Common myeloid progenitor, CD34-positive (primary cell): ENCODE measurements around the gene ZFAND6.
"Not testable (repeated sequence)": the region's sequence is repeated elsewhere in the genome, so short reads cannot be mapped to it uniquely, and the experiment has no call there.

ENCODE experiments used
- CTCF ChIA-PET: fragments of 350-600 bp; sonication (Branson Sonifier 250); formaldehyde crosslinking; loops from one replicate; lab custom pipeline; 2021; ENCODE audit warnings: antibody characterized with exemption; lab: Charles Lee
- POLR2A ChIA-PET: fragments of 350-600 bp; sonication (Branson Sonifier 250); formaldehyde crosslinking; loops from one replicate; lab custom pipeline; 2021; ENCODE audit warnings: antibody characterized with exemption; lab: Charles Lee
- DNase-seq, 3 donors: peaks; one replicate each; pipeline versions ENCODE4 v3.0.0 to v3.0.0-alpha.2; 2013
- H3K27ac ChIP-seq, 2 experiments: 1 replicate in 1 of 2; 2 replicates in 1 of 2; pipeline ENCODE4 v1.7.0; 2013; ENCODE audit warnings: inconsistent platforms in 2 of 2, low read length in 2 of 2, mild to moderate bottlenecking in 2 of 2, low read depth in 1 of 2, moderate library complexity in 1 of 2; ENCODE audit not compliant: severe bottlenecking in 2 of 2, insufficient read depth in 1 of 2, poor library complexity in 1 of 2
- H3K27me3 ChIP-seq, 5 experiments: replicated peaks in 2 of 5; 1 replicate in 3 of 5; 2 replicates in 2 of 5; pipeline versions ENCODE4 v1.6.1 to v1.7.0; 2013; ENCODE audit warnings: low read length in 4 of 5, mild to moderate bottlenecking in 2 of 5, moderate library complexity in 2 of 5, inconsistent platforms in 1 of 5; ENCODE audit not compliant: insufficient read depth in 5 of 5, control insufficient read depth in 4 of 5
- H3K36me3 ChIP-seq, 4 experiments: 1 replicate in 2 of 4; 2 replicates in 2 of 4; pipeline versions ENCODE4 v1.6.1 to v1.7.0; 2013; ENCODE audit warnings: low read length in 3 of 4, control low read depth in 1 of 4, mild to moderate bottlenecking in 1 of 4; ENCODE audit not compliant: control insufficient read depth in 4 of 4, insufficient read depth in 4 of 4
- H3K4me1 ChIP-seq, 4 experiments: 1 replicate in 3 of 4; 2 replicates in 1 of 4; pipeline versions ENCODE4 v1.6.1 to v1.7.1; 2013; ENCODE audit warnings: low read length in 3 of 4, mild to moderate bottlenecking in 3 of 4, control low read depth in 1 of 4, inconsistent platforms in 1 of 4, moderate library complexity in 1 of 4; ENCODE audit not compliant: control insufficient read depth in 4 of 4, insufficient read depth in 4 of 4; ENCODE audit errors: control extremely low read depth in 1 of 4
- H3K4me3 ChIP-seq, 7 experiments: 1 replicate in 4 of 7; 2 replicates in 3 of 7; pipeline versions ENCODE4 v1.5.1 to v1.7.0; 2013; ENCODE audit warnings: mild to moderate bottlenecking in 7 of 7, low read length in 6 of 7, moderate library complexity in 6 of 7, inconsistent platforms in 2 of 7, low read depth in 2 of 7, control low read depth in 1 of 7; ENCODE audit not compliant: insufficient read depth in 4 of 7, control insufficient read depth in 1 of 7; ENCODE audit errors: extremely low read depth in 1 of 7
- H3K9me3 ChIP-seq, 5 experiments: 1 replicate in 4 of 5; 2 replicates in 1 of 5; pipeline versions ENCODE4 v1.6.1 to v1.7.1; 2013; ENCODE audit warnings: low read length in 4 of 5, mild to moderate bottlenecking in 2 of 5, inconsistent platforms in 1 of 5, low read depth in 1 of 5, moderate library complexity in 1 of 5; ENCODE audit not compliant: control insufficient read depth in 4 of 5, insufficient read depth in 2 of 5; ENCODE audit errors: control extremely low read depth in 1 of 5
- WGBS: methylation state at CpG from one replicate; pipeline ENCODE4 v1.1.5; 2013; ENCODE audit not compliant: insufficient coverage; 5-methylcytosine and 5-hydroxymethylcytosine counted together

ZFAND6 gene

GRCh38 chr15:80153900-80154299 is 94.4 kb downstream of the ZFAND6 start:
- Histone ChIP-seq H3K4me1 (peaks cover 5 to 46% (median 31%) of the 10 kb centered on the region in 4 experiments), H3K27ac (peak overlapping the region in 1 of 2 experiments; percentile 80), H3K36me3 (peaks cover 0 to 19% (median 5%) of the 10 kb centered on the region in 4 experiments), H3K9me3 (no peaks in the 10 kb centered on the region), H3K4me3 (peak overlapping the region in 5 of 7 experiments; percentile 71 to 86 (median 82)), H3K27me3 (no peaks in the 10 kb centered on the region)
- POLR2A ChIA-PET: interaction anchor here (0.7 to 1.0 kb wide), 2 partner anchors 91 to 183 kb away, joined by 4 read pairs; partner anchors contain the start of gene BCL2A1
- DNase-seq: no peak
- CTCF ChIA-PET: interaction anchor here (1.0 to 1.3 kb wide), 2 partner anchors 15 to 19 kb away, joined by 4 to 6 read pairs; no protein-coding TSS in a partner anchor
- WGBS: 25% methylated on average over 4 of the region's 4 CpGs

GRCh38 chr15:80154336-80154735 is 94.9 kb downstream of the ZFAND6 start:
- Histone ChIP-seq H3K27me3 (no peaks in the 10 kb centered on the region), H3K36me3 (peaks cover 0 to 21% (median 5%) of the 10 kb centered on the region in 4 experiments), H3K9me3 (no peaks in the 10 kb centered on the region), H3K4me1 (peaks cover 5 to 48% (median 31%) of the 10 kb centered on the region in 4 experiments), H3K4me3 (peak overlapping the region in 3 of 7 experiments; percentile 71 to 86 (median 83)), H3K27ac (no peak overlapping the region)
- no peak for DNase-seq
- CTCF ChIA-PET: interaction anchor here (1.3 kb wide), 1 partner anchor 18 kb away, joined by 5 read pairs; no protein-coding TSS in a partner anchor
- POLR2A ChIA-PET: no interaction called here
- WGBS: 93% methylated on average over 6 of the region's 6 CpGs

- WGBS: 86% methylated on average over 1 of the region's 5 CpGs
- H3K4me3 ChIP-seq: no peak overlapping the region
- ChIA-PET POLR2A (no interaction called here), CTCF (interaction anchor here (1.3 kb wide), 1 partner anchor 17 kb away, joined by 5 read pairs; no protein-coding TSS in a partner anchor)
- no peaks in the 10 kb centered on the region for H3K9me3 ChIP-seq
- H3K27me3 ChIP-seq: no peaks in the 10 kb centered on the region
- peak in 1 of 3 donors; percentile 42 for DNase-seq
- peaks cover 6 to 52% (median 37%) of the 10 kb centered on the region in 4 experiments for H3K4me1 ChIP-seq
- peak overlapping the region in 1 of 2 experiments; percentile 37 for H3K27ac ChIP-seq
- peaks cover 0 to 27% (median 7%) of the 10 kb centered on the region in 4 experiments for H3K36me3 ChIP-seq
Observed at GRCh38 chr15:80155001-80155377, 95.5 kb downstream of the ZFAND6 start.

- H3K27me3 ChIP-seq, H3K9me3 ChIP-seq, POLR2A ChIA-PET, H3K4me3 ChIP-seq: not testable (repeated sequence)
- H3K4me1 ChIP-seq: peaks cover 9 to 58% (median 43%) of the 10 kb centered on the region in 4 experiments
- H3K27ac ChIP-seq: peak overlapping the region in 1 of 2 experiments; percentile 37
- H3K36me3 ChIP-seq: peaks cover 0 to 32% (median 7%) of the 10 kb centered on the region in 4 experiments
- WGBS: 95% methylated on average over 8 of the region's 16 CpGs
- DNase-seq: peak; percentile 37 to 82 (median 75)
- CTCF ChIA-PET: interaction anchor here (1.3 kb wide), 1 partner anchor 17 kb away, joined by 5 read pairs; no protein-coding TSS in a partner anchor
Observed at GRCh38 chr15:80155378-80156175, 96.1 kb downstream of the ZFAND6 start.

GRCh38 chr15:80156176-80156720 is 96.8 kb downstream of the ZFAND6 start:
- CTCF ChIA-PET: interaction anchor here (1.2 to 3.6 kb wide), 3 partner anchors 11 to 66 kb away, joined by 3 to 16 read pairs (median 5); no protein-coding TSS in a partner anchor
- Histone ChIP-seq H3K27ac (peak overlapping the region in 1 of 2 experiments; percentile 37), H3K9me3 (no peaks in the 10 kb centered on the region), H3K4me1 (peaks cover 9 to 62% (median 50%) of the 10 kb centered on the region in 4 experiments), H3K4me3 (no peak overlapping the region), H3K36me3 (peaks cover 0 to 32% (median 7%) of the 10 kb centered on the region in 4 experiments), H3K27me3 (no peaks in the 10 kb centered on the region)
- DNase-seq: no peak
- POLR2A ChIA-PET: no interaction called here
- WGBS: 100% methylated on average over 1 of the region's 8 CpGs

GRCh38 chr15:80157215-80157614 is 97.7 kb downstream of the ZFAND6 start:
- 79% methylated on average over 5 of the region's 5 CpGs for WGBS
- Histone ChIP-seq H3K36me3 (peaks cover 2 to 39% (median 10%) of the 10 kb centered on the region in 4 experiments), H3K27me3 (no peaks in the 10 kb centered on the region), H3K27ac (no peak overlapping the region), H3K9me3 (no peaks in the 10 kb centered on the region), H3K4me1 (peaks cover 9 to 66% (median 53%) of the 10 kb centered on the region in 4 experiments), H3K4me3 (no peak overlapping the region)
- ChIA-PET POLR2A (no interaction called here), CTCF (interaction anchor here (0.6 to 3.6 kb wide), 6 partner anchors 12 to 818 kb away, joined by 3 to 16 read pairs (median 3); no protein-coding TSS in a partner anchor)
- DNase-seq: no peak
